Neutrophil (primary cell): ENCODE data around the gene CHCT1.

ENCODE experiments used
- H3K27ac ChIP-seq: fragments of 200-600 bp; sonication (generic); 2 replicates; pipeline ENCODE4 v1.5.1; 2016; ENCODE audit warnings: mild to moderate bottlenecking, moderate library complexity
- H3K27me3 ChIP-seq: fragments of 200-600 bp; sonication (generic); 2 replicates; pipeline ENCODE4 v1.6.0; 2016; ENCODE audit warnings: mild to moderate bottlenecking
- H3K36me3 ChIP-seq: fragments of 200-600 bp; sonication (generic); 2 replicates; pipeline ENCODE4 v1.5.1; 2017
- H3K4me1 ChIP-seq, 2 experiments: fragments of 200-600 bp in 1 of 2; sonication (generic) in 1 of 2; 1 replicate in 1 of 2; 2 replicates in 1 of 2; pipeline versions ENCODE4 v1.5.1 to v1.6.1; 2013 to 2016; ENCODE audit warnings: low read depth in 1 of 2, low read length in 1 of 2, mild to moderate bottlenecking in 1 of 2, moderate library complexity in 1 of 2; ENCODE audit not compliant: control insufficient read depth in 1 of 2, insufficient read depth in 1 of 2
- H3K4me3 ChIP-seq, 2 experiments: fragments of 200-600 bp in 1 of 2; sonication (generic) in 1 of 2; 1 replicate in 1 of 2; 2 replicates in 1 of 2; pipeline ENCODE4 v1.5.1; 2013 to 2016; ENCODE audit warnings: low read depth in 1 of 2, low read length in 1 of 2, mild to moderate bottlenecking in 1 of 2, moderate library complexity in 1 of 2
- H3K9me3 ChIP-seq: fragments of 200-600 bp; sonication (generic); 2 replicates; pipeline ENCODE4 v1.5.1; 2016
- CTCF ChIP-seq: fragments of 200-600 bp; sonication (generic); IDR thresholded peaks from 2 replicates; pipeline ENCODE4 v1.5.1; 2016; ENCODE audit warnings: antibody characterized with exemption

CHCT1 gene

GRCh38 chr17:60395508-60396065, 26.7 kb upstream of the CHCT1 start:
- no peaks in the 10 kb centered on the region for H3K9me3 ChIP-seq
- peak overlapping the region; percentile 98 for H3K27ac ChIP-seq
- no peaks in the 10 kb centered on the region for H3K27me3 ChIP-seq
- H3K4me1 ChIP-seq = peaks cover 70 to 73% of the 10 kb centered on the region in 2 experiments
- H3K4me3 ChIP-seq = no peak overlapping the region
- no peak for TF ChIP-seq CTCF
- no peaks in the 10 kb centered on the region for H3K36me3 ChIP-seq

- TF ChIP-seq CTCF = no peak
- no peaks in the 10 kb centered on the region for H3K9me3 ChIP-seq
- no peak overlapping the region for H3K4me3 ChIP-seq
- H3K27me3 ChIP-seq = no peaks in the 10 kb centered on the region
- no peaks in the 10 kb centered on the region for H3K36me3 ChIP-seq
- peaks cover 70% of the 10 kb centered on the region in 2 experiments for H3K4me1 ChIP-seq
- peak overlapping the region; percentile 98 for H3K27ac ChIP-seq
These were observed 25.9 kb upstream of the CHCT1 start for GRCh38 chr17:60396412-60396811.

- Histone ChIP-seq H3K27me3 (no peaks in the 10 kb centered on the region), H3K36me3 (no peaks in the 10 kb centered on the region), H3K9me3 (no peaks in the 10 kb centered on the region), H3K27ac (peak overlapping the region; percentile 98), H3K4me3 (peak overlapping the region; percentile 19 to 37), H3K4me1 (peaks cover 70 to 71% of the 10 kb centered on the region in 2 experiments)
- peak; percentile 13 for TF ChIP-seq CTCF
These were observed 23.9 kb upstream of the CHCT1 start for GRCh38 chr17:60398227-60398959.

- Histone ChIP-seq H3K27me3 (no peaks in the 10 kb centered on the region), H3K4me1 (peaks cover 36 to 37% of the 10 kb centered on the region in 2 experiments), H3K27ac (no peak overlapping the region), H3K4me3 (no peak overlapping the region), H3K36me3 (no peaks in the 10 kb centered on the region), H3K9me3 (no peaks in the 10 kb centered on the region)
- TF ChIP-seq CTCF = no peak
These were observed 20.5 kb upstream of the CHCT1 start for GRCh38 chr17:60401819-60402218.

GRCh38 chr17:60403523-60403810, 18.8 kb upstream of the CHCT1 start:
- Histone ChIP-seq H3K9me3 (no peaks in the 10 kb centered on the region), H3K36me3 (no peaks in the 10 kb centered on the region), H3K27ac (peak overlapping the region; percentile 70), H3K4me1 (peaks cover 19 to 20% of the 10 kb centered on the region in 2 experiments), H3K4me3 (no peak overlapping the region), H3K27me3 (no peaks in the 10 kb centered on the region)
- no peak for TF ChIP-seq CTCF
